ENCODE results near the gene MLIP. TPM values are rescaled to one million over a fixed set of nuclear protein-coding genes. Genes with fewer than 3 reads are reported as not detected.

The MLIP gene
- total RNA-seq, 1 experiment from 2014 or later, result 0.59 TPM

DNA sequence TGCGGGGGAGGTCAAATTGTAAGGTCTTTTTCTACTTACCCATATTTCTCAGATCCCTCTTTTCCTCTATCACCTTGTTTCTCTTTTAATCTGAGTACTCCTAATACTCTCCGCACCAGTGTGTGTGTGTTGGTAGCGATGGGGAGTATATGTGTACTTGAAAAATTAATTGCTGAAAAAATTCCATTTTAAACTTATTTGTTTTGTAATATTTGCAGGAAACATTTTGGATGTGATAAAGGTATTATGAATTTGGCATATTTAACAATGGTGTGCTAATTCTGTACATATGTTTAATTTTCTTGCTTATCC lies 48.1 kb upstream of the MLIP start:
- Histone ChIP-seq H3K79me2 (ENCODE audit: insufficient read depth, low read length) (no peaks in the 10 kb centered on the region), H3K4me3 (replicated peaks in 1 of 2; ENCODE audit: low read depth in 1 of 2, low read length in 2 of 2) (peak overlapping the region in 1 of 2 experiments; percentile 42; a peak in 1 of 4 replicates), H3K9me3 (ENCODE audit: control insufficient read depth in 1 of 2, insufficient read depth in 1 of 2, low read depth in 1 of 2, low read length in 2 of 2) (no peaks in the 10 kb centered on the region), H3K36me3 (ENCODE audit: control insufficient read depth in 1 of 2, insufficient read depth in 2 of 2, low read length in 2 of 2) (no peaks in the 10 kb centered on the region), H3K4me2 (ENCODE audit: low read length) (peak overlapping the region; percentile 46), H2AFZ (ENCODE audit: low read depth, low read length, poor library complexity, severe bottlenecking) (peak overlapping the region; percentile 73), H3K9ac (ENCODE audit: low read length) (no peak overlapping the region), H3K27ac (ENCODE audit: low read depth, low read length) (no peak overlapping the region), H3K27me3 (ENCODE audit: insufficient read depth, low read length) (no peaks in the 10 kb centered on the region), H3K9me2 (ENCODE audit: insufficient read depth) (no peaks in the 10 kb centered on the region), H4K20me1 (ENCODE audit: insufficient read depth) (no peaks in the 10 kb centered on the region), H3K4me1 (ENCODE audit: control insufficient read depth in 1 of 2, insufficient read depth in 2 of 2, low read length in 2 of 2) (no peaks in the 10 kb centered on the region)
- no peak for TF ChIP-seq ZNF274 (IDR thresholded peaks at IDR 0.05; ENCODE audit: low read depth, low read length)
- no peak for TF ChIP-seq ELF1 (IDR thresholded peaks at IDR 0.05; ENCODE audit: borderline replicate concordance, low read depth)
- TF ChIP-seq, protein P1, sequence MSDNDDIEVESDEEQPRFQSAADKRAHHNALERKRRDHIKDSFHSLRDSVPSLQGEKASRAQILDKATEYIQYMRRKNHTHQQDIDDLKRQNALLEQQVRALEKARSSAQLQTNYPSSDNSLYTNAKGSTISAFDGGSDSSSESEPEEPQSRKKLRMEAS (IDR thresholded peaks at IDR 0.05), result no peak
- no peak for TF ChIP-seq POLR2A (IDR thresholded peaks at IDR 0.05; ENCODE audit: borderline replicate concordance, extremely low read depth, insufficient read depth, insufficient read length)
- no peak for TF ChIP-seq POLR2AphosphoS5 (IDR thresholded peaks at IDR 0.05; ENCODE audit: low read depth, low read length)
- TF ChIP-seq, protein P2, sequence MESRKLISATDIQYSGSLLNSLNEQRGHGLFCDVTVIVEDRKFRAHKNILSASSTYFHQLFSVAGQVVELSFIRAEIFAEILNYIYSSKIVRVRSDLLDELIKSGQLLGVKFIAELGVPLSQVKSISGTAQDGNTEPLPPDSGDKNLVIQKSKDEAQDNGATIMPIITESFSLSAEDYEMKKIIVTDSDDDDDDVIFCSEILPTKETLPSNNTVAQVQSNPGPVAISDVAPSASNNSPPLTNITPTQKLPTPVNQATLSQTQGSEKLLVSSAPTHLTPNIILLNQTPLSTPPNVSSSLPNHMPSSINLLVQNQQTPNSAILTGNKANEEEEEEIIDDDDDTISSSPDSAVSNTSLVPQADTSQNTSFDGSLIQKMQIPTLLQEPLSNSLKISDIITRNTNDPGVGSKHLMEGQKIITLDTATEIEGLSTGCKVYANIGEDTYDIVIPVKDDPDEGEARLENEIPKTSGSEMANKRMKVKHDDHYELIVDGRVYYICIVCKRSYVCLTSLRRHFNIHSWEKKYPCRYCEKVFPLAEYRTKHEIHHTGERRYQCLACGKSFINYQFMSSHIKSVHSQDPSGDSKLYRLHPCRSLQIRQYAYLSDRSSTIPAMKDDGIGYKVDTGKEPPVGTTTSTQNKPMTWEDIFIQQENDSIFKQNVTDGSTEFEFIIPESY (IDR thresholded peaks at IDR 0.05; ENCODE audit: extremely low read depth, insufficient replicate concordance, low read length), result no peak
- TF ChIP-seq CBX3 (IDR thresholded peaks at IDR 0.05; ENCODE audit: low read depth), result no peak
- no peak for TF ChIP-seq RAD21 (IDR thresholded peaks at IDR 0.05; ENCODE audit: low read depth)
- TF ChIP-seq, protein P3, sequence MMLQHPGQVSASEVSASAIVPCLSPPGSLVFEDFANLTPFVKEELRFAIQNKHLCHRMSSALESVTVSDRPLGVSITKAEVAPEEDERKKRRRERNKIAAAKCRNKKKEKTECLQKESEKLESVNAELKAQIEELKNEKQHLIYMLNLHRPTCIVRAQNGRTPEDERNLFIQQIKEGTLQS (IDR thresholded peaks at IDR 0.05), result no peak
- TF ChIP-seq, protein P4, sequence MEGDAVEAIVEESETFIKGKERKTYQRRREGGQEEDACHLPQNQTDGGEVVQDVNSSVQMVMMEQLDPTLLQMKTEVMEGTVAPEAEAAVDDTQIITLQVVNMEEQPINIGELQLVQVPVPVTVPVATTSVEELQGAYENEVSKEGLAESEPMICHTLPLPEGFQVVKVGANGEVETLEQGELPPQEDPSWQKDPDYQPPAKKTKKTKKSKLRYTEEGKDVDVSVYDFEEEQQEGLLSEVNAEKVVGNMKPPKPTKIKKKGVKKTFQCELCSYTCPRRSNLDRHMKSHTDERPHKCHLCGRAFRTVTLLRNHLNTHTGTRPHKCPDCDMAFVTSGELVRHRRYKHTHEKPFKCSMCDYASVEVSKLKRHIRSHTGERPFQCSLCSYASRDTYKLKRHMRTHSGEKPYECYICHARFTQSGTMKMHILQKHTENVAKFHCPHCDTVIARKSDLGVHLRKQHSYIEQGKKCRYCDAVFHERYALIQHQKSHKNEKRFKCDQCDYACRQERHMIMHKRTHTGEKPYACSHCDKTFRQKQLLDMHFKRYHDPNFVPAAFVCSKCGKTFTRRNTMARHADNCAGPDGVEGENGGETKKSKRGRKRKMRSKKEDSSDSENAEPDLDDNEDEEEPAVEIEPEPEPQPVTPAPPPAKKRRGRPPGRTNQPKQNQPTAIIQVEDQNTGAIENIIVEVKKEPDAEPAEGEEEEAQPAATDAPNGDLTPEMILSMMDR (IDR thresholded peaks at IDR 0.05 in 2 of 3, conservative IDR thresholded peaks at IDR 0.05 in 1 of 3; ENCODE audit: borderline replicate concordance in 1 of 3, insufficient read depth in 1 of 3, low read depth in 2 of 3, low read length in 2 of 3), result no peak
- TF ChIP-seq TCF7L2 (IDR thresholded peaks at IDR 0.05; ENCODE audit: borderline replicate concordance, extremely low read depth, insufficient read depth, insufficient read length), result no peak
- no peak for TF ChIP-seq EZH2 (IDR thresholded peaks at IDR 0.05)
- no peak for TF ChIP-seq SIN3A (IDR thresholded peaks at IDR 0.05; ENCODE audit: low read depth)
- no peak for TF ChIP-seq SP1 (IDR thresholded peaks at IDR 0.05; ENCODE audit: low read depth)
- no peak for TF ChIP-seq EGR1 (IDR thresholded peaks at IDR 0.05; ENCODE audit: low read depth)
- no peak for TF ChIP-seq EZH2phosphoT487 (IDR thresholded peaks at IDR 0.05; ENCODE audit: borderline replicate concordance)
- no peak for TF ChIP-seq SRF (IDR thresholded peaks at IDR 0.05; ENCODE audit: low read depth)
- TF ChIP-seq, protein P5, sequence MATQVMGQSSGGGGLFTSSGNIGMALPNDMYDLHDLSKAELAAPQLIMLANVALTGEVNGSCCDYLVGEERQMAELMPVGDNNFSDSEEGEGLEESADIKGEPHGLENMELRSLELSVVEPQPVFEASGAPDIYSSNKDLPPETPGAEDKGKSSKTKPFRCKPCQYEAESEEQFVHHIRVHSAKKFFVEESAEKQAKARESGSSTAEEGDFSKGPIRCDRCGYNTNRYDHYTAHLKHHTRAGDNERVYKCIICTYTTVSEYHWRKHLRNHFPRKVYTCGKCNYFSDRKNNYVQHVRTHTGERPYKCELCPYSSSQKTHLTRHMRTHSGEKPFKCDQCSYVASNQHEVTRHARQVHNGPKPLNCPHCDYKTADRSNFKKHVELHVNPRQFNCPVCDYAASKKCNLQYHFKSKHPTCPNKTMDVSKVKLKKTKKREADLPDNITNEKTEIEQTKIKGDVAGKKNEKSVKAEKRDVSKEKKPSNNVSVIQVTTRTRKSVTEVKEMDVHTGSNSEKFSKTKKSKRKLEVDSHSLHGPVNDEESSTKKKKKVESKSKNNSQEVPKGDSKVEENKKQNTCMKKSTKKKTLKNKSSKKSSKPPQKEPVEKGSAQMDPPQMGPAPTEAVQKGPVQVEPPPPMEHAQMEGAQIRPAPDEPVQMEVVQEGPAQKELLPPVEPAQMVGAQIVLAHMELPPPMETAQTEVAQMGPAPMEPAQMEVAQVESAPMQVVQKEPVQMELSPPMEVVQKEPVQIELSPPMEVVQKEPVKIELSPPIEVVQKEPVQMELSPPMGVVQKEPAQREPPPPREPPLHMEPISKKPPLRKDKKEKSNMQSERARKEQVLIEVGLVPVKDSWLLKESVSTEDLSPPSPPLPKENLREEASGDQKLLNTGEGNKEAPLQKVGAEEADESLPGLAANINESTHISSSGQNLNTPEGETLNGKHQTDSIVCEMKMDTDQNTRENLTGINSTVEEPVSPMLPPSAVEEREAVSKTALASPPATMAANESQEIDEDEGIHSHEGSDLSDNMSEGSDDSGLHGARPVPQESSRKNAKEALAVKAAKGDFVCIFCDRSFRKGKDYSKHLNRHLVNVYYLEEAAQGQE (IDR thresholded peaks at IDR 0.05; ENCODE audit: low read depth), result no peak
- no peak for TF ChIP-seq ZFX (IDR thresholded peaks at IDR 0.05)
- RAD21 ChIA-PET (ENCODE audit: low non-redundant PET in 1 of 2, low total read pairs in 2 of 2, uncharacterized antibody in 2 of 2, unreplicated experiment in 2 of 2), result no interaction called here
- CTCF ChIA-PET, result no interaction called here
- POLR2A ChIA-PET, result no interaction called here
- no peak for DNase-seq (ENCODE audit: low read depth, low spot score)
- intact Hi-C loops (cut with micrococcal nuclease), result no loop called here
- ATAC-seq, result no peak
- no TSS peak for BruUV-seq (replicated peaks)

All from HCT116 (cell line).